HL-60 (cell line): ENCODE results near the gene NOTCH4.

Source experiments
- DNase-seq, 2 experiments: peaks; one replicate each; pipeline ENCODE4 v3.0.0-alpha.2; 2010 to 2020; ENCODE audit warnings: low read depth in 1 of 2, low spot score in 1 of 2
- H3K27ac ChIP-seq: fragments of 250-450 bp; sonication (Bioruptor Pico); replicated peaks from 2 replicates; pipeline ENCODE4 v1.5.1; 2020; ENCODE audit warnings: mild to moderate bottlenecking, moderate library complexity
- H3K27me3 ChIP-seq: fragments of 250-450 bp; sonication (Bioruptor Pico); 2 replicates; pipeline ENCODE4 v1.5.1; 2021; ENCODE audit warnings: mild to moderate bottlenecking, moderate library complexity; ENCODE audit not compliant: insufficient read depth, poor library complexity, severe bottlenecking
- H3K4me3 ChIP-seq: replicated peaks from 2 replicates; pipeline ENCODE4 v1.5.1; 2011; ENCODE audit warnings: mild to moderate bottlenecking, control low read depth, low read length; ENCODE audit not compliant: insufficient read depth
- GABPA ChIP-seq: IDR thresholded peaks from 2 replicates; pipeline ENCODE4 v1.6.1; 2012; ENCODE audit warnings: low read depth
- POLR2AphosphoS5 ChIP-seq: IDR thresholded peaks from 2 replicates; pipeline ENCODE4 v1.6.1; 2012; ENCODE audit warnings: low read depth
- REST ChIP-seq: IDR thresholded peaks from 2 replicates; pipeline ENCODE4 v1.6.1; 2012; ENCODE audit warnings: low read depth; ENCODE audit not compliant: insufficient replicate concordance
- SPI1 ChIP-seq: IDR thresholded peaks from 2 replicates; pipeline ENCODE4 v1.6.1; 2012; ENCODE audit warnings: low read depth, mild to moderate bottlenecking, borderline replicate concordance
- TF ChIP-seq, protein P1 (sequence below): IDR thresholded peaks from one replicate; pipeline ENCODE4 v1.5.1; 2011; ENCODE audit warnings: low read length, control low read depth, inconsistent platforms; ENCODE audit not compliant: insufficient read depth

The NOTCH4 gene

GRCh38 chr6:32192608-32193039 lies 31.2 kb downstream of the NOTCH4 start, which contains the start of gene GPSM3:
GPSM3 (minus strand) TSS chr6:32192643; CDS start chr6:32192513, 130 bp downstream.
- DNase-seq, result peak; percentile 88 to 90
- Histone ChIP-seq H3K27ac (peak within 1 kb of the TSS; percentile 95), H3K27me3 (no peaks in the 10 kb centered on the region), H3K4me3 (peak within 1 kb of the TSS; percentile 71)
- peak; percentile 83 for TF ChIP-seq POLR2AphosphoS5
- TF ChIP-seq, protein P1, sequence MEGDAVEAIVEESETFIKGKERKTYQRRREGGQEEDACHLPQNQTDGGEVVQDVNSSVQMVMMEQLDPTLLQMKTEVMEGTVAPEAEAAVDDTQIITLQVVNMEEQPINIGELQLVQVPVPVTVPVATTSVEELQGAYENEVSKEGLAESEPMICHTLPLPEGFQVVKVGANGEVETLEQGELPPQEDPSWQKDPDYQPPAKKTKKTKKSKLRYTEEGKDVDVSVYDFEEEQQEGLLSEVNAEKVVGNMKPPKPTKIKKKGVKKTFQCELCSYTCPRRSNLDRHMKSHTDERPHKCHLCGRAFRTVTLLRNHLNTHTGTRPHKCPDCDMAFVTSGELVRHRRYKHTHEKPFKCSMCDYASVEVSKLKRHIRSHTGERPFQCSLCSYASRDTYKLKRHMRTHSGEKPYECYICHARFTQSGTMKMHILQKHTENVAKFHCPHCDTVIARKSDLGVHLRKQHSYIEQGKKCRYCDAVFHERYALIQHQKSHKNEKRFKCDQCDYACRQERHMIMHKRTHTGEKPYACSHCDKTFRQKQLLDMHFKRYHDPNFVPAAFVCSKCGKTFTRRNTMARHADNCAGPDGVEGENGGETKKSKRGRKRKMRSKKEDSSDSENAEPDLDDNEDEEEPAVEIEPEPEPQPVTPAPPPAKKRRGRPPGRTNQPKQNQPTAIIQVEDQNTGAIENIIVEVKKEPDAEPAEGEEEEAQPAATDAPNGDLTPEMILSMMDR, result no peak
- TF ChIP-seq REST, result peak; percentile 61
- TF ChIP-seq GABPA, result peak; percentile 83
- TF ChIP-seq SPI1, result peak; percentile 77; the same call in 1 of the 2 replicates

DNA sequence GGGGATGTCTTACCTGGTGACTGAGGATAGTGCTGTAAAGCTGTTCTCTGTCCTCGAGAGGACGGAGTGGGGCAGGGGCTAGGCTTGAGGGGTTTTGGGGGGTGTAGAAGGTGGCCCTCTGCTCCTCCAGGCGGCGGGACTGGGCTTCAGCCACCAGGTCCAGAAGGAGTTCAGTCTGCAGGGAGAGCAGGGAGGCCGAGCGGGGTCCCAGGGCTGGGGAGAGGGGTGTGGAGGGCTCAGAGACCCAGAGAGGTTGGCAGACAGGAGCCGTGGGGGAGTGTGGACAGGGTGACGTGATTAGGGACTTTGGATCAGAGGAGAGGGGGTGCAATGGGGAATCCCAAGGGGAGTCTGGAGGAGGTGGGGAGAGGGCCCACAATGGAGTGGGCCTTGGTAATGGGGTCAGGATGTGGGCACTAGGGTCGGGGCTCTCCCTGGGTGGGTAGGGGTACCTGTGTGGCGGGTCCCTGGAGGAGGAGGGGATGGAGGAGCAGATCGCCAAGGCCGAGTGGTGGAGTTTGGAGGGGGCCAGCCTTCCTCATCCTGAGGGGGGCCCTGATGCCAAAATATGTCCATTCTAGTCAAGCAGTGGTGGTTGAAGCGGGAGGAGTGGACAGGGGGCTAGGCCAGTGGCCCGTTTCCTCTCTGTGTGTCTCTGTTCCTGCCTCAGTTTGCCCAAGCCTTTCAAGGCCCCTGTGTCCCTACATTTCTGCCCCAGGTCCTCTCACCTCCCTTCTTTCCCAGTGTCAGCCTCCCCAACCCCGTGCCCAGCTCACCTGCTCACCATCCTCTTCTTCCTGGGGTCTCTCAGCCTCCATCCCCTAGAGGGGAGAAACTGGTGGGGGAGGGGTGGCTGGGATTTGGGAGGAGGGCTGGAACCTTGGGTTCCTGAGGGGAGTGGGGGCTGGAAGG lies 31.9 kb downstream of the NOTCH4 start:
- Histone ChIP-seq H3K27me3 (no peaks in the 10 kb centered on the region), H3K27ac (peak overlapping the region; percentile 95), H3K4me3 (peak overlapping the region; percentile 71)
- TF ChIP-seq SPI1 (no peak), REST (no peak), GABPA (no peak), POLR2AphosphoS5 (no peak)
- TF ChIP-seq, protein P1, result no peak
- no peak for DNase-seq

DNA sequence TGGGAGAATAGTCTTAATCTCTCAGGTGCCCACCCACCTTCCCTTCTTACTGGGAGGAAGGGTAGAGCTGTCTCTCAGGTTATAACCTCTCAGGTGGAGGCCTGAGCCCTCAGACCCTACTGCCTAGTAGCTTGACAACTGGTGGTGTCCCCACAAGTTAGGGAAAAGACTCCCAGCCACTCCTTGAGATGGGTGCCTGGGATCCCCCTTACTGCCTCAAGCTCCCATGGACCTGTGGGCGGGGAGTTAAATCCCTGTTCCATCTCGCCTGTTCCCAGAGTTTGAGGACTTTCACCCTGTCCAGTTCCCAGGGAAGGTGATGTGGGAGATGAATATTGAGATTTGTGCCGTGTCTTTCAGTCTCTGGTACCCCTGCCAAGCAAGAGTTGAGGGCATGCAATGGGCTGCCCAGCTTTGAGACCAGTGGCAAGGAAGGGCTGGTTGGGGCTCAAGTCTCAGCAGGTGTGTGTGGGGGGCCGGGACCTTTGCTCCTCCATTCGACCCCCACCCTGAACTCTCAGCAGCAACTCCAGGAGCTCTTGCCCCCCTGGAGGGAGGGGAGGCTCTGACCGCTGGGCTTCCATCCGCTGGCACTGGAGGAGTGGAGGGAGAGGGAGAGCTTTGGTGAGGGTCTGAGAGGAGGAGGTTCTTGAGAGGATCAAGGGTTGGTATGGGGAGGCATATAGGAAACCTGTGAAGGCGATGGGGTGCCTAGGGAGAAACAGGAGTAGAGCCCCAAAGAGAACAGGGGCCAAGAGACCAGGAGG lies 32.8 kb downstream of the NOTCH4 start:
- no peak for DNase-seq
- Histone ChIP-seq H3K27me3 (no peaks in the 10 kb centered on the region), H3K4me3 (peak overlapping the region; percentile 71), H3K27ac (peak overlapping the region; percentile 95)
- TF ChIP-seq POLR2AphosphoS5 (no peak), REST (no peak), GABPA (no peak), SPI1 (no peak)
- TF ChIP-seq, protein P1, result no peak
